ENCODE results near the gene PRR20A.
"Not testable (repeated sequence)": the region's sequence is repeated elsewhere in the genome, so short reads cannot be mapped to it uniquely, and the experiment has no call there.

PRR20A gene

DNA sequence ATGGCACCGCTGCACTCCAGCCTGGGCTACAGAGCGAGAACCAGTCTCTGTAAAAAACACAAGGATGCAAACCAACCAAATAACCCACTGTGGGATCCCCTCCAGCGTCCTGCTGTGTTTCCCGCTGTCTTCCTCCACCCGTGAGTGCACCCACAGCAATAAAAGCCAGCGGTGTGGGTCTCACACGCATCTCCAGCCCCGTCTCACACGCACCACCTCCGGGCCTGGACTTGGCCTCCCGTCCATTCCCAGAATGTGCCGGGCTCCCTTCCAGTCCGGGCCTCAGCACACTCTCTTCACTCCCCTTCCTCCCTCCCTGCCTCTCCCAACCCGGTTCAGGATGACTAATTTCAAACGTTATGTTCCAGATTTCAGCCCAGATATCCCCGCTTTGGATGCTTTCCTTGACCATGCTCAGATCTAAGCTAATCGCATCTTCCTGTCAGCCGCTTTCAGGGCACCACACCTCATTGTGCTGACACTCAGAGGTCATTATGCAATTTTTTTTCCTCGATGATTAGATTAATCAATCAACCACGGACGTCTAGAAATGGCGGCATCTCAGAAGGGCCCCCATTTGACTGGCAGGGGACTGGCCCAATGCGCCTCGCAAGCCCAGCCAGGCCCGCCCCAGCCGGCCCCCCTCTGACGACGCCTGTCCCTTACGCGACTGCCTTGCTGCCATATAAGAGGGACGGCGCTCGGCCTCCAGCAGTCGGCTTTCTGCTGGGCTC is at the start of gene PRR20A:
PRR20A (plus strand) TSS at position 684 of the 734 bp plus-strand sequence. CDS start 387 bp downstream, outside the sequence.
- H3K9ac ChIP-seq; H3K4me3 ChIP-seq (ENCODE audit: low read depth, low read length); H3K36me3 ChIP-seq (ENCODE audit: control insufficient read depth, insufficient read depth, low read length); H3K79me2 ChIP-seq; H3K27me3 ChIP-seq (ENCODE audit: control insufficient read depth, insufficient read depth, low read length); H3K9me3 ChIP-seq (ENCODE audit: control insufficient read depth, low read length); H3K27ac ChIP-seq; H3K4me2 ChIP-seq (ENCODE audit: low read length); H3K4me1 ChIP-seq; H2AFZ ChIP-seq: not testable (repeated sequence)

DNA sequence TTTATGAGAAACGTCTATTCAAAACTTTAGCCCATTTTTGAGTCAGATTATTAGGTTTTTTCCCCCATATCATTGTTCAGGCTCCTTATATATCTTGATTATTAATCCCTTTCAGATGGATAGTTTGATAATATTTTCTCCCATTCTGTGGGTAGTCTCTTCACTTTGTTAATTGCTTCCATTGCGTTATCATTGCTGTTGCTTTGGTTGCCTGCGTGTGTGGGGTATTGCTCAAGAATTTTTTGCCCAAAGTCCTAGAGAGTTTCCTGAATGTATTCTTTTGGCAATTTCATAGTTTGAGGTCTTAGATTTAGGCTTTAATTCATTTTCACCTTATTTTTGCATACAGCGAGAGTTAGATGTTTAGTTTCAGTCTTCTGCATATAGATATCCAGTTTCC is 25.8 kb upstream of the PRR20A start:
- no peaks in the 10 kb centered on the region for H3K4me1 ChIP-seq
- no peak overlapping the region for H3K4me2 ChIP-seq (ENCODE audit: low read length)

GRCh38 chr13:57123681-57124080 is 17.0 kb upstream of the PRR20A start:
- Histone ChIP-seq H3K4me1 (no peaks in the 10 kb centered on the region), H3K9ac (no peak overlapping the region), H3K36me3 (ENCODE audit: control insufficient read depth, insufficient read depth, low read length) (no peaks in the 10 kb centered on the region), H3K4me3 (ENCODE audit: low read depth, low read length) (no peak overlapping the region), H3K9me3 (ENCODE audit: control insufficient read depth, low read length) (no peaks in the 10 kb centered on the region), H3K27ac (no peak overlapping the region), H2AFZ (no peak overlapping the region), H3K27me3 (ENCODE audit: control insufficient read depth, insufficient read depth, low read length) (no peaks in the 10 kb centered on the region), H3K79me2 (no peaks in the 10 kb centered on the region), H3K4me2 (ENCODE audit: low read length) (no peak overlapping the region)
- no peak for TF ChIP-seq CTCF (IDR thresholded peaks at IDR 0.05)

More for the DNA sequence above, 25.8 kb upstream of the PRR20A start:
- Histone ChIP-seq H3K27me3 (ENCODE audit: control insufficient read depth, insufficient read depth, low read length) (no peaks in the 10 kb centered on the region), H3K79me2 (no peaks in the 10 kb centered on the region), H3K36me3 (ENCODE audit: control insufficient read depth, insufficient read depth, low read length) (no peaks in the 10 kb centered on the region), H2AFZ (no peak overlapping the region), H3K9ac (no peak overlapping the region), H3K27ac (no peak overlapping the region), H3K9me3 (ENCODE audit: control insufficient read depth, low read length) (no peaks in the 10 kb centered on the region), H3K4me3 (ENCODE audit: low read depth, low read length) (no peak overlapping the region)
- TF ChIP-seq CTCF (IDR thresholded peaks at IDR 0.05) = no peak

- no peak overlapping the region for H3K4me3 ChIP-seq (ENCODE audit: low read depth, low read length)
- no peak overlapping the region for H3K9ac ChIP-seq
- H3K36me3 ChIP-seq (ENCODE audit: control insufficient read depth, insufficient read depth, low read length) = no peaks in the 10 kb centered on the region
- no peak overlapping the region for H3K27ac ChIP-seq
- H3K4me2 ChIP-seq (ENCODE audit: low read length) = no peak overlapping the region
- H3K9me3 ChIP-seq (ENCODE audit: control insufficient read depth, low read length) = no peaks in the 10 kb centered on the region
- no peaks in the 10 kb centered on the region for H3K27me3 ChIP-seq (ENCODE audit: control insufficient read depth, insufficient read depth, low read length)
- H3K79me2 ChIP-seq = no peaks in the 10 kb centered on the region
- H3K4me1 ChIP-seq = no peaks in the 10 kb centered on the region
- H2AFZ ChIP-seq = no peak overlapping the region
- no peak for TF ChIP-seq CTCF (IDR thresholded peaks at IDR 0.05)
Observed at GRCh38 chr13:57128909-57129308, 11.8 kb upstream of the PRR20A start.

DNA sequence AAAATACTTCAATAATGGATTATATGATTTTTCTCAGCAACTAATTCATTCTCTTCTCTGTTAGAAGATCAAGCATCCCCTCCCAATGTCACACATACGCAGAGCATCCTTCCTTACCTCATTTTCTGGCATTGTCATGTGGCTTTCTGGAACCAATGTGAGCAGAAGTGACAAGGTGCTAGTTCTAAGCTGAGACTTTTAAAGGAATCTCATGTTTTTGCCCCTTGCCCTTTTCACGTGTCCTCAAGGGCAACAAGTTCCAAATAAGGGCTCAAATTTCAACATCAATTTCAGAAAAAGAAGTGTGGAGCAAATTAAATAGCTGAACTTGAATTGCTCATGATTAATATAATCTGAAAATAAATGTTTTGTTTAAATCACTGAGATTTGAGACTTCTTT is 4.6 kb upstream of the PRR20A start:
- H3K9ac ChIP-seq = no peak overlapping the region
- H3K4me2 ChIP-seq (ENCODE audit: low read length) = no peak overlapping the region
- no peak overlapping the region for H2AFZ ChIP-seq
- no peak overlapping the region for H3K4me3 ChIP-seq (ENCODE audit: low read depth, low read length)
- H3K36me3 ChIP-seq (ENCODE audit: control insufficient read depth, insufficient read depth, low read length) = no peaks in the 10 kb centered on the region
- no peak for TF ChIP-seq CTCF (IDR thresholded peaks at IDR 0.05)
- H3K27ac ChIP-seq = no peak overlapping the region
- H3K9me3 ChIP-seq (ENCODE audit: control insufficient read depth, low read length) = no peaks in the 10 kb centered on the region
- H3K79me2 ChIP-seq = no peaks in the 10 kb centered on the region
- H3K27me3 ChIP-seq (ENCODE audit: control insufficient read depth, insufficient read depth, low read length) = no peaks in the 10 kb centered on the region
- H3K4me1 ChIP-seq = no peaks in the 10 kb centered on the region

Data from parathyroid adenoma (tissue), 2 donors.